ENCODE data around the gene OSBPL1A.

DNA sequence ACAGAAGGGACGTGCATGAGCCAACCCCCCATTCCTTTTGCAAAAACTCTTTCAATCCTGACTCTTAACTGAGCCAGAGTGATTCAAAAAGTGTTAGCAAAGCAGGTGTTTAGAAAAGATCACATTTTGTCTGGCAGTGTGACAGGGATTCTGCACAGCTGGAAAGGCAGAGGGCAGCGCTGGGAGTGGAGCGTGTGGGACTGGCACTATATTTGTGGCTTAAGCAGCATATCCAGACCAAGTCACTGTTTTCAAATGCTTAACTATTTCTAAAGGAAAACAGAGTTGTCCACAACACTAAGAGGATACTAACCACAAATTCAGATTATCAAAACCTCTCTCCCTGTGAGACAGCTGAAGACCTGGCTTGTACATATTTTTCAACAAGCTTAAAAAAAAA, 239.8 kb downstream of the OSBPL1A start:
- no peak for TF ChIP-seq YY1 (IDR thresholded peaks at IDR 0.05; ENCODE audit: insufficient read depth, insufficient read length)
- no peak for TF ChIP-seq SUZ12 (IDR thresholded peaks at IDR 0.05; ENCODE audit: extremely low read depth, insufficient read depth, insufficient read length)
